Measurements from ENCODE around the gene DCAF10. TPM values are rescaled to one million over a fixed set of nuclear protein-coding genes. Genes with fewer than 3 reads are reported as not detected.

Gene DCAF10
- total and polyA plus RNA-seq, 2 of the 8 experiments (the other 6 are each of a cell fraction or from before 2014, with no cell fraction given): 7.1 to 15.0 TPM

DNA sequence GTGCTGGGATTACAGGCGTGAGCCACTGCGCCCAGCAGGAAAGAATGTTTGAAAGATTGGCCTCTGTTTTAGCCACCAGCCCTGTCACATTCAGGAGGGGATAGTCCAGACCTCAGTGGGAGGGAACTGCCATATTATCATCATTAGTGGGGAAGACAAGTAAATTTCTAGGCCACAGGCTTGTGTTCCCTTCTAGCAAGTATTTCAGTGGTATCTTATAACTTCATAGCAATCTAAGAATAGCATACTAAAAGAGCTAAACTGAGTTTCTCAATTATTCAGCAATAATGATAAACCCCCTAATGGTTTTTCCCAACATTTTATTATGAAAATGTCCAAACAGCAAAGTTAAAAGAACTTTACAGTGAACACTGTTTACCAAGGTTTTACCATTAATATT is 73.4 kb downstream of the DCAF10 start:
- Histone ChIP-seq H2AFZ (ENCODE audit: low read length) (no peak overlapping the region), H3K79me2 (ENCODE audit: control insufficient read depth in 1 of 2, insufficient read depth in 2 of 2, low read length in 2 of 2) (no peaks in the 10 kb centered on the region), H3K23ac (ENCODE audit: insufficient read length) (no peak overlapping the region), H4K91ac (replicated peaks; ENCODE audit: insufficient read length, low read length) (no peak overlapping the region), H4K20me1 (replicated peaks in 1 of 2; ENCODE audit: control insufficient read depth in 1 of 2, insufficient read depth in 2 of 2, low read length in 2 of 2) (no peaks in the 10 kb centered on the region), H2BK15ac (ENCODE audit: low read length) (no peak overlapping the region), H3K27ac (ENCODE audit: low read depth, low read length) (no peak overlapping the region), H2BK20ac (ENCODE audit: low read length) (no peak overlapping the region), H3K79me1 (ENCODE audit: low read depth, low read length) (no peaks in the 10 kb centered on the region), H3K4me1 (replicated peaks in 1 of 4; ENCODE audit: control insufficient read depth in 3 of 4, insufficient read depth in 4 of 4, low read length in 3 of 4) (no peaks in the 10 kb centered on the region), H3K9me3 (ENCODE audit: insufficient read depth in 2 of 2, low read depth in 1 of 2, low read length in 1 of 2) (peaks cover 9 to 10% of the 10 kb centered on the region in 2 experiments), H4K5ac (ENCODE audit: insufficient read length, low read depth, low read length) (no peak overlapping the region), H2AK5ac (ENCODE audit: low read depth, low read length) (no peak overlapping the region), H3K4me3 (ENCODE audit: extremely low read depth in 1 of 4, insufficient read depth in 2 of 4, low read depth in 3 of 4, low read length in 4 of 4) (no peak overlapping the region), H3K56ac (replicated peaks; ENCODE audit: insufficient read length, low read depth, low read length) (no peak overlapping the region), H3K4ac (replicated peaks; ENCODE audit: insufficient read length, low read depth, low read length) (no peak overlapping the region), H3K14ac (ENCODE audit: insufficient read length) (no peak overlapping the region), H3K9ac (replicated peaks in 1 of 4; ENCODE audit: extremely low read depth in 1 of 4, low read depth in 3 of 4, low read length in 3 of 4) (no peak overlapping the region), H2BK12ac (ENCODE audit: low read depth, low read length) (no peak overlapping the region), H3K36me3 (ENCODE audit: control insufficient read depth in 2 of 4, insufficient read depth in 4 of 4, low read length in 3 of 4) (peaks cover 0 to 5% (median 0%) of the 10 kb centered on the region in 4 experiments; a peak in 1 of 8 replicates), H3K4me2 (ENCODE audit: insufficient read depth in 1 of 2, low read depth in 2 of 2, low read length in 2 of 2) (no peak overlapping the region), H2BK5ac (ENCODE audit: low read depth, low read length) (no peak overlapping the region), H3K23me2 (ENCODE audit: low read depth, low read length) (no peaks in the 10 kb centered on the region), H3K27me3 (replicated peaks in 1 of 4; ENCODE audit: control insufficient read depth in 3 of 4, extremely low read depth in 1 of 4, insufficient read depth in 3 of 4, low read length in 3 of 4) (no peaks in the 10 kb centered on the region), H3K18ac (ENCODE audit: extremely low read depth, low read length) (no peak overlapping the region), H2BK120ac (replicated peaks; ENCODE audit: low read depth, low read length) (no peak overlapping the region), H4K8ac (ENCODE audit: extremely low read depth, insufficient read depth, low read length) (no peak overlapping the region)
- ChIA-PET POLR2A (ENCODE audit: partially characterized antibody) (no interaction called here), CTCF (ENCODE audit: partially characterized antibody) (no interaction called here)
- 85% methylated on average over 2 of the region's 2 CpGs; no CpG with 5 or more reads in 1 of the 2 experiments for WGBS, 2 experiments (ENCODE audit: extremely low coverage in 1 of 2, insufficient coverage in 1 of 2, insufficient read length in 1 of 2, insufficient replicate concordance in 2 of 2, low coverage in 1 of 2, low lambda C conversion rate in 2 of 2, missing lambda C conversion rate in 1 of 2)
- TF ChIP-seq MAFK (IDR thresholded peaks at IDR 0.05; ENCODE audit: low read depth, low read length) (no peak), HDAC2 (IDR thresholded peaks at IDR 0.05; ENCODE audit: borderline replicate concordance in 1 of 2, low read depth in 2 of 2, low read length in 2 of 2) (no peak)
- DNase-seq (ENCODE audit: low read depth in 1 of 2, low spot score in 2 of 2) (no peak), FAIRE-seq (no peak)

Data from H1 (cell line).